H1 (cell line): Measurements from ENCODE around the gene CHD5.

Experiments used
- CTCF ChIP-seq, 3 experiments: IDR thresholded peaks; 1 replicate in 2 of 3; 2 replicates in 1 of 3; pipeline versions ENCODE4 v1.5.1 to v1.6.1; 2011; ENCODE audit warnings: low read length in 3 of 3, mild to moderate bottlenecking in 3 of 3, inconsistent platforms in 2 of 3, low read depth in 1 of 3, moderate library complexity in 1 of 3; ENCODE audit not compliant: insufficient read depth in 1 of 3; ENCODE audit errors: control extremely low read depth in 1 of 3
- KDM1A ChIP-seq: fragments of 200-600, 300-600 bp; sonication (generic); IDR thresholded peaks from 2 replicates; pipeline ENCODE4 v1.7.1; 2016; ENCODE audit warnings: mild to moderate bottlenecking, low read length, borderline replicate concordance
- KDM4A ChIP-seq: IDR thresholded peaks from one replicate; pipeline ENCODE4 v1.7.1; 2012; ENCODE audit warnings: low read depth, mild to moderate bottlenecking, moderate library complexity, low read length, inconsistent platforms; ENCODE audit not compliant: severe bottlenecking
- USF2 ChIP-seq: IDR thresholded peaks from 2 replicates; pipeline ENCODE4 v1.6.1; 2011; ENCODE audit warnings: low read length, improper control_type of control experiment

- TF ChIP-seq CTCF (IDR thresholded peaks at IDR 0.05; ENCODE audit: control extremely low read depth in 1 of 3, insufficient read depth in 1 of 3, low read depth in 1 of 3, low read length in 3 of 3) (no peak), KDM1A (no peak), KDM4A (no peak), USF2 (no peak)
These were observed 67.0 kb downstream of the CHD5 start for GRCh38 chr1:6113116-6113515.
